ENCODE data around the gene LHPP.
"Not testable (repeated sequence)": the region's sequence is repeated elsewhere in the genome, so short reads cannot be mapped to it uniquely, and the experiment has no call there.

GRCh38 chr10:124610851-124611250, 149.2 kb downstream of the LHPP start:
- TF ChIP-seq, protein P1, sequence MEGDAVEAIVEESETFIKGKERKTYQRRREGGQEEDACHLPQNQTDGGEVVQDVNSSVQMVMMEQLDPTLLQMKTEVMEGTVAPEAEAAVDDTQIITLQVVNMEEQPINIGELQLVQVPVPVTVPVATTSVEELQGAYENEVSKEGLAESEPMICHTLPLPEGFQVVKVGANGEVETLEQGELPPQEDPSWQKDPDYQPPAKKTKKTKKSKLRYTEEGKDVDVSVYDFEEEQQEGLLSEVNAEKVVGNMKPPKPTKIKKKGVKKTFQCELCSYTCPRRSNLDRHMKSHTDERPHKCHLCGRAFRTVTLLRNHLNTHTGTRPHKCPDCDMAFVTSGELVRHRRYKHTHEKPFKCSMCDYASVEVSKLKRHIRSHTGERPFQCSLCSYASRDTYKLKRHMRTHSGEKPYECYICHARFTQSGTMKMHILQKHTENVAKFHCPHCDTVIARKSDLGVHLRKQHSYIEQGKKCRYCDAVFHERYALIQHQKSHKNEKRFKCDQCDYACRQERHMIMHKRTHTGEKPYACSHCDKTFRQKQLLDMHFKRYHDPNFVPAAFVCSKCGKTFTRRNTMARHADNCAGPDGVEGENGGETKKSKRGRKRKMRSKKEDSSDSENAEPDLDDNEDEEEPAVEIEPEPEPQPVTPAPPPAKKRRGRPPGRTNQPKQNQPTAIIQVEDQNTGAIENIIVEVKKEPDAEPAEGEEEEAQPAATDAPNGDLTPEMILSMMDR (IDR thresholded peaks at IDR 0.05): not testable (repeated sequence)
- not testable (repeated sequence) for TF ChIP-seq POLR2A (IDR thresholded peaks at IDR 0.05)

Data from heart left ventricle (tissue), 13 donors.